Left lung (tissue), 10 donors: ENCODE data around the gene EPHA8. TPM values are rescaled to one million over a fixed set of nuclear protein-coding genes. Genes with fewer than 3 reads are reported as not detected.

Experiments used
- ATAC-seq: fragments of 200-7000 bp; cut with Tn5 transposase; one replicate; pipeline ENCODE4 v1.9.1; 2020; ENCODE audit warnings: moderate library complexity
- DNase-seq, 4 donors: peaks; one replicate each; pipeline ENCODE4 v3.0.0-alpha.2; 2013 to 2020
- H3K27ac ChIP-seq, 2 donors: fragments of 200-600 bp; sonication (generic) in 1 of 2; one replicate each; pipeline versions ENCODE4 v1.5.0 to v1.8.0; 2020 to 2021
- H3K27me3 ChIP-seq, 2 donors: fragments of 200-600 bp; sonication (generic) in 1 of 2; one replicate each; pipeline versions ENCODE4 v1.5.0 to v1.8.0; 2020 to 2021
- H3K36me3 ChIP-seq, 2 donors: fragments of 200-600 bp; sonication (generic) in 1 of 2; one replicate each; pipeline versions ENCODE4 v1.5.0 to v1.8.0; 2020 to 2021
- H3K4me1 ChIP-seq, 2 donors: fragments of 200-600 bp; one replicate each; pipeline ENCODE4 v1.8.0; 2021
- H3K4me3 ChIP-seq, 2 donors: fragments of 200-600 bp; sonication (generic) in 1 of 2; one replicate each; pipeline versions ENCODE4 v1.5.0 to v1.8.0; 2020 to 2021; ENCODE audit warnings: mild to moderate bottlenecking in 1 of 2
- H3K9me3 ChIP-seq, 2 donors: fragments of 200-600 bp; sonication (generic) in 1 of 2; one replicate each; pipeline versions ENCODE4 v1.5.0 to v1.8.0; 2020 to 2021
- intact Hi-C, 2 donors: fragments of 100-400 bp; cut with DNase I; formaldehyde crosslinking; loops; one replicate each; pipeline versions ENCODE4 v1.11.2 to v1.14.2; 2022
- polyA plus RNA-seq, 6 donors: library from polyadenylated mRNA; unstranded; fragments of 120-200 nt; gene quantifications; one replicate each; pipeline ENCODE4 v1.2.1, GENCODE V29; 2013; ENCODE audit not compliant: insufficient read length in 6 of 6
- total RNA-seq, 2 donors: library from RNA; stranded (reverse); fragmentation: NEBNext Ultra II Directional; extraction: Animal tissue kit (Norgen Biotek cat#: 25700); gene quantifications; one replicate each; pipeline ENCODE4 v1.2.1, GENCODE V29; 2021
- TF ChIP-seq, protein P1 (sequence below), 2 donors: fragments of 200-600 bp; sonication (generic) in 1 of 2; IDR thresholded peaks; one replicate each; pipeline versions ENCODE4 v1.5.0 to v1.8.0; 2021; ENCODE audit warnings: antibody characterized with exemption in 2 of 2
- donor health status: DM: no; HTN: yes; CAD: no.
- donor health status: DM: no; HTN: no; CAD: no.

EPHA8 gene
- total and polyA plus RNA-seq, 8 donors, result 0.07 to 0.21 (median 0.18) TPM; not detected in 5

DNA sequence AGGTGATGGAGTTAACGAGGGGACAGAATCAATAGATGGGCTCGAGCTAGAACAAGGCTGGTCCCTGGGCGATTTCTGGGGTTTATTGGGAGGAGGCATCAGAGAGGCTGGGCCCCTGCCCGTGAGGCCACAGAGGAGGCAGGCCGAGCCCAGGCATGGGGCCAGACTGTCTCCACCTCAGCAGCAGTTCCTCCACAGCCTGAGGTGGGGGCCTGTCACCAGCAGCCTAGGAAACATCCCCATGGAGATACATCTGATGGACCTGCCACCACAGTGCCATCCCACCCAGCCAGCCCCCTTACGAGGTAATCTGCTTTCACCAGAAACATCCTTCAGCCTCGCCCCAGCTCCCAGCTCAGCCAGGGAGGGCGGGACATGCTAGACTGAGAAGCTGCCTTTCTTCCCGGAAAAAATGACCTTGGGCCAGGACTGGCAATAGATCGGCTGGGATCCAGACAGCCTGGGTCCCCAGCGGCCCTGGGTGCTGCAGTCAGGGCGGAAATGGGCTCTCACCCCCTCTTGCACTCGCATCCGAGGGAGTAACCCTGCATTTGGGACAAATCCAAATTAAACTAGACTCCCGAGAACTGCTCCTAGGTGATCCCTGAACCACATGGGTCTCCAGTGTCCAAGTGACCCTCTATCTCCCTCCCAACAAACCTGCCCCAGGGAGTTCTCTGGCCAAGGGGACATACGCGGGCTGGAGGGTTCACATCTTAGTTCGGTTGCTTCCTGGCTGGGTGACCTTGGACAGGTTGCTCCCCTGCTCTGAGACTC is 10.0 kb upstream of the EPHA8 start:
- Histone ChIP-seq H3K36me3 (no peaks in the 10 kb centered on the region), H3K27ac (no peak overlapping the region), H3K9me3 (no peaks in the 10 kb centered on the region), H3K4me3 (no peak overlapping the region), H3K4me1 (no peaks in the 10 kb centered on the region), H3K27me3 (peaks cover 11 to 98% of the 10 kb centered on the region in 2 donors)
- TF ChIP-seq, protein P1, sequence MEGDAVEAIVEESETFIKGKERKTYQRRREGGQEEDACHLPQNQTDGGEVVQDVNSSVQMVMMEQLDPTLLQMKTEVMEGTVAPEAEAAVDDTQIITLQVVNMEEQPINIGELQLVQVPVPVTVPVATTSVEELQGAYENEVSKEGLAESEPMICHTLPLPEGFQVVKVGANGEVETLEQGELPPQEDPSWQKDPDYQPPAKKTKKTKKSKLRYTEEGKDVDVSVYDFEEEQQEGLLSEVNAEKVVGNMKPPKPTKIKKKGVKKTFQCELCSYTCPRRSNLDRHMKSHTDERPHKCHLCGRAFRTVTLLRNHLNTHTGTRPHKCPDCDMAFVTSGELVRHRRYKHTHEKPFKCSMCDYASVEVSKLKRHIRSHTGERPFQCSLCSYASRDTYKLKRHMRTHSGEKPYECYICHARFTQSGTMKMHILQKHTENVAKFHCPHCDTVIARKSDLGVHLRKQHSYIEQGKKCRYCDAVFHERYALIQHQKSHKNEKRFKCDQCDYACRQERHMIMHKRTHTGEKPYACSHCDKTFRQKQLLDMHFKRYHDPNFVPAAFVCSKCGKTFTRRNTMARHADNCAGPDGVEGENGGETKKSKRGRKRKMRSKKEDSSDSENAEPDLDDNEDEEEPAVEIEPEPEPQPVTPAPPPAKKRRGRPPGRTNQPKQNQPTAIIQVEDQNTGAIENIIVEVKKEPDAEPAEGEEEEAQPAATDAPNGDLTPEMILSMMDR (IDR thresholded peaks at IDR 0.05), result no peak
- ATAC-seq (no peak), DNase-seq (no peak)
- intact Hi-C loops, result no loop called here

DNA sequence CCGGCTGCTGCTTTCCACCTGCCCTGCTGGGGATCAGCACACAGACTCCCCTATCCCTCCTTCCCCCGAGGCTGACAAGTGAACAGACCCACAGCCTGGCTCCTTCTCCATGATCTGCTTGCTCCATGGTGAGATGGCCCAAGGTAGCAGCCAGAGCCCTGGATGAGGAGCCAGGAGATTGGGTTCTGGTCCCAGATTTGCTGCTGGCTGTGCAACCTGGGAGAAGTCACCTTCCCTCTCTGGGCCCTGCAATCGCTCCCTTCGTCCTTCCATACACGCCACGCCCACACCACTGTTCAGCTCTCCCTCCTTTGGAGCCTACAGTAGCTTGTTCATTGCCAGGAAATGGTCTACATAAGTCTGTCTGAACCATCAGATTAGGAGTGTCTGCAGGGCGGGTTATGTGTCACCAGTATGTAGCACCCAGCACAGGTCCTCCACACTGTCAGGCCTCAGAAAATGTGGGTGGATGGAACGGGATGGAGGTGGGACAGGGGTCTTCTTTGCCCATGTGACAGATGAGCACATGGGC is 9.2 kb upstream of the EPHA8 start:
- Histone ChIP-seq H3K4me3 (no peak overlapping the region), H3K36me3 (no peaks in the 10 kb centered on the region), H3K27ac (no peak overlapping the region), H3K4me1 (no peaks in the 10 kb centered on the region), H3K9me3 (no peaks in the 10 kb centered on the region), H3K27me3 (peaks cover 11 to 98% of the 10 kb centered on the region in 2 donors)
- TF ChIP-seq, protein P1 (IDR thresholded peaks at IDR 0.05), result no peak
- DNase-seq (no peak), ATAC-seq (no peak)
- intact Hi-C loops, result no loop called here

DNA sequence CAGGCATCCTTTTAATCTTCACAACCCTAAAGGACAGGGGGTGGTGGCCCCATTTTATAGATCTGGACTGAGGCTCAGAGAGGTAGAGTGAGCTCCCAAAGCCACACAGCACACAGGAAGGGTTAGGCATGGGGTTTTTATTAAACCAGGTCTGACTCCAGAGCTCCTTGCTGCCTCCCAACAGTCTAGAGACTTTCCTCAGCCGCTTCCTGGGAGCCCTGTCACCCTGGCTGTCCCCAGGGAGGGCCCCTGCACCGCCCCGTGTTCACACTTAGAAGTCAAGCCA is 8.0 kb upstream of the EPHA8 start:
- no peak overlapping the region for H3K4me3 ChIP-seq
- H3K27ac ChIP-seq, result no peak overlapping the region
- H3K27me3 ChIP-seq, result peaks cover 11 to 98% of the 10 kb centered on the region in 2 donors
- H3K9me3 ChIP-seq, result no peaks in the 10 kb centered on the region
- intact Hi-C loops, result no loop called here
- no peaks in the 10 kb centered on the region for H3K36me3 ChIP-seq
- TF ChIP-seq, protein P1 (IDR thresholded peaks at IDR 0.05), result no peak
- ATAC-seq (no peak), DNase-seq (no peak)
- no peaks in the 10 kb centered on the region for H3K4me1 ChIP-seq

DNA sequence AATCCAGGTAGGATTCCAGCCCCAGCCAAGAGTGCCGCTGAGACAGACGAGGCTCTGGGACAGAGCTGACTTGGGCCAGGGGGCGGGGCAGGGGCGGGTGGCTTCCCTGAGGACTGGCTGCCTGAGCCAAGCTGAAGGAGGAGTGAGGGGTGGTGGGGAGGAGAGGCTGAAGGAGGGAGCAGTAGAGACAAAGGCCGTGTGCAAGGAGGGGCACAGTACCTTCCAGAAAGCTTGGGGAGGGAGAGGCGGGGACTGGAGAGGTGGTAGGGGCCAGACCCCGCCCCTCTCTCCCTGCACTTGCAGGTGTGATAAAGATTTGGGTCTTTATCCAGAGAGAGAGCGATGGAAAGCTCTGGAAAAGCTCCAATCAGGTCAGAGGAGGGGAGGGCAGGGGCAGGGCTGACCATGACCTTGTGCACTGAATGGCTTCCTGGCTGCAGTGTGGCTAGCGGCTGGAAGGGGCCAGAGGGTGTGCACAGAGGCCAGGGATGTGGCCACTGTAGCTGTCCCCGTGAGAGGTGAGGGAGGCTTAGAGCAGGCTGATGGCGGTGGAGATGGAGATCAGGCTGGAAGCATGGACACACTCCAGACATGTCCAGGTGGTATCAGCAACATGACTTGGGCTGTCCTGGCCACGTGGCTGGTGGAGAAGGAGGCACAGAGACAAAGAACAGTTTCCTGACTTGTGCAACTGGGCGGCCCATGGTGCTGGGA is 6.7 kb upstream of the EPHA8 start:
- DNase-seq (peak in 1 of 4 donors; percentile 24), ATAC-seq (peak; percentile 19)
- Histone ChIP-seq H3K4me3 (no peak overlapping the region), H3K27ac (no peak overlapping the region), H3K9me3 (no peaks in the 10 kb centered on the region), H3K4me1 (no peaks in the 10 kb centered on the region), H3K36me3 (no peaks in the 10 kb centered on the region), H3K27me3 (peaks cover 12 to 98% of the 10 kb centered on the region in 2 donors)
- intact Hi-C loops, result no loop called here
- TF ChIP-seq, protein P1 (IDR thresholded peaks at IDR 0.05), result no peak

DNA sequence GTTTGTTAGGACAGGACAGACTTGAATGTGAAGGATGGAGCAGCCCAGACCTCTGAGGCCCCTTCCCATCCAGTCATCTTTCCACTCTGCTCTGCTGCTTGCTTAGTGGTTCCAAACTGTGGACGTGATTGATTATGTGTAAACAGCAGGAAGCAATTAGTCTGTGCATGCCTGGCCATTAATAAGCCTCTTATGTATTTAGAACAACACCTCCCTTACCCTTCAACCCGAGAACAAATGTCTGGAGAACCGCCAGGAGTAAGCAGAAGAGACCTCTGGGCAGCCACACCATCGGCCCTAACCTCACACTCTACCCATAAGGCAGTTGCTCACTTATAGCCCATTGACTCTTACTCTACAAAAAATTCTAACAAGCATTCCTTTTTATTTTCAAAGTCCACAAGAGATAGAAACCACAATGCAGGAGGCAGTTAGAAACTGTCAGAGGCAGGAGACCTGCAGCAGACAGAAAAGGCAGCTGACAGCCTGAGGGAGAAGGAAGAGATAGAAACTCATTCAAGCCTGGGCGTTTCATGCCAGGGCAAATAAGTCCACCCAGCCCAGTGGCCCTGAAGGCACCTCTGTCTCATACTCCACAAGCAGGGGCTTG is 5.8 kb upstream of the EPHA8 start:
- DNase-seq, result peak in 1 of 4 donors; percentile 17
- ATAC-seq, result no peak
- TF ChIP-seq, protein P1 (IDR thresholded peaks at IDR 0.05), result no peak
- H3K36me3 ChIP-seq, result no peaks in the 10 kb centered on the region
- H3K9me3 ChIP-seq, result no peaks in the 10 kb centered on the region
- no peak overlapping the region for H3K27ac ChIP-seq
- no peak overlapping the region for H3K4me3 ChIP-seq
- intact Hi-C loops, result no loop called here
- H3K4me1 ChIP-seq, result no peaks in the 10 kb centered on the region
- H3K27me3 ChIP-seq, result peaks cover 21 to 98% of the 10 kb centered on the region in 2 donors
